ENCODE measurements around the gene CEP89. TPM values are rescaled to one million over a fixed set of nuclear protein-coding genes. Genes with fewer than 3 reads are reported as not detected.

The CEP89 gene
- total RNA-seq, 1 donor from 2014 or later = 32.9 TPM

DNA sequence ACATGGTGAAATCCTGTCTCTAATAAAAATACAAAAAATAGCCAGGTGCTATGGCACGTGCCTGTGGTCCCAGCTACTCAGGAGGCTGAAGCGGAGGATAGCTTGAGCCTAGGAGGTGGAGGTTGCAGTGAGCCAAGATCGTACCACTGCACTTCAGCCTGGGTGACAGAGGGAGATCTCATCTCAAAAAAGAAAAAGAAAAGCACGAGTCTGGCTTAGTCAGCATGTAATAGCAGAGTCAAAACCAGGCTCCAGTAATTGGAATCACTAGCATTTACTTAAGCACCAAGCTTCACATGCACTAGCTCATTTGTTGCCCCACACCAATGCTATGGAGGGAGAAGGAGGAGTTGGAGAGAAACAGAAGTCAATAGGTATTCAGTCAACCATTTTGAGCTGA, 60.3 kb downstream of the CEP89 start:
- TF ChIP-seq CTCF (IDR thresholded peaks at IDR 0.05) = no peak
- H3K4me3 Mint-ChIP-seq (ENCODE audit: unreplicated experiment) = no peak overlapping the region
- peaks cover 29% of the 10 kb centered on the region for H3K36me3 Mint-ChIP-seq (ENCODE audit: unreplicated experiment)
- H3K4me1 Mint-ChIP-seq (ENCODE audit: unreplicated experiment) = no peaks in the 10 kb centered on the region
- no peak for DNase-seq (ENCODE audit: extremely low spot score, unreplicated experiment)
- H3K27ac Mint-ChIP-seq (ENCODE audit: unreplicated experiment) = no peak overlapping the region
- H3K27me3 Mint-ChIP-seq (ENCODE audit: unreplicated experiment) = no peaks in the 10 kb centered on the region
- H3K9me3 Mint-ChIP-seq (ENCODE audit: unreplicated experiment) = no peaks in the 10 kb centered on the region

DNA sequence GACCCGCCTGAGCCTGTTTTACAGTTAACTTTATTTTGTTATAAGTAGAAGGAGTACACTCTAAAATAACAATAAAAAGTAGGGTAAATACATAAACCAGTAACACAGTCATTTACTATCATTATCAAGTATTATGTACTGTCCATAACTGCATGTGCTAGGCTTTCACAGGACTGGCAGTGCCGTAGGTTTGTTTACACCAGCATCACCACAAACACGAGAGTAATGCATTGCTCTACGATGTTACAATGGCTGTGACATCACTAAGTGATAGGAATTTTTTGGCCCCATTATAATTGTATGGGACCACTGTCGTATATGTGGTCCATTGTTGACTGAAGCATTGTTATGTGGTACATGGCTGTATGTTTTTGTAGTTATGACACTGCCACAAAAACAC, 60.9 kb downstream of the CEP89 start:
- Mint-ChIP-seq H3K4me1 (ENCODE audit: unreplicated experiment) (no peaks in the 10 kb centered on the region), H3K36me3 (ENCODE audit: unreplicated experiment) (peaks cover 33% of the 10 kb centered on the region), H3K27ac (ENCODE audit: unreplicated experiment) (no peak overlapping the region), H3K4me3 (ENCODE audit: unreplicated experiment) (no peak overlapping the region), H3K9me3 (ENCODE audit: unreplicated experiment) (peaks cover 5% of the 10 kb centered on the region), H3K27me3 (ENCODE audit: unreplicated experiment) (no peaks in the 10 kb centered on the region)
- TF ChIP-seq CTCF (IDR thresholded peaks at IDR 0.05) = no peak
- no peak for DNase-seq (ENCODE audit: extremely low spot score, unreplicated experiment)

- TF ChIP-seq CTCF (IDR thresholded peaks at IDR 0.05) = no peak
- Mint-ChIP-seq H3K4me3 (ENCODE audit: unreplicated experiment) (no peak overlapping the region), H3K36me3 (ENCODE audit: unreplicated experiment) (peaks cover 38% of the 10 kb centered on the region), H3K27ac (ENCODE audit: unreplicated experiment) (no peak overlapping the region), H3K9me3 (ENCODE audit: unreplicated experiment) (peaks cover 9% of the 10 kb centered on the region), H3K4me1 (ENCODE audit: unreplicated experiment) (no peaks in the 10 kb centered on the region), H3K27me3 (ENCODE audit: unreplicated experiment) (no peaks in the 10 kb centered on the region)
- no peak for DNase-seq (ENCODE audit: extremely low spot score, unreplicated experiment)
Measured at GRCh38 chr19:32910094-32910493, 61.7 kb downstream of the CEP89 start.

- peaks cover 41% of the 10 kb centered on the region for H3K36me3 Mint-ChIP-seq (ENCODE audit: unreplicated experiment)
- no peak for DNase-seq (ENCODE audit: extremely low spot score, unreplicated experiment)
- no peaks in the 10 kb centered on the region for H3K27me3 Mint-ChIP-seq (ENCODE audit: unreplicated experiment)
- H3K9me3 Mint-ChIP-seq (ENCODE audit: unreplicated experiment) = peaks cover 9% of the 10 kb centered on the region
- no peaks in the 10 kb centered on the region for H3K4me1 Mint-ChIP-seq (ENCODE audit: unreplicated experiment)
- no peak for TF ChIP-seq CTCF (IDR thresholded peaks at IDR 0.05)
- no peak overlapping the region for H3K27ac Mint-ChIP-seq (ENCODE audit: unreplicated experiment)
- H3K4me3 Mint-ChIP-seq (ENCODE audit: unreplicated experiment) = no peak overlapping the region
Measured at GRCh38 chr19:32909257-32909656, 62.5 kb downstream of the CEP89 start.

DNA sequence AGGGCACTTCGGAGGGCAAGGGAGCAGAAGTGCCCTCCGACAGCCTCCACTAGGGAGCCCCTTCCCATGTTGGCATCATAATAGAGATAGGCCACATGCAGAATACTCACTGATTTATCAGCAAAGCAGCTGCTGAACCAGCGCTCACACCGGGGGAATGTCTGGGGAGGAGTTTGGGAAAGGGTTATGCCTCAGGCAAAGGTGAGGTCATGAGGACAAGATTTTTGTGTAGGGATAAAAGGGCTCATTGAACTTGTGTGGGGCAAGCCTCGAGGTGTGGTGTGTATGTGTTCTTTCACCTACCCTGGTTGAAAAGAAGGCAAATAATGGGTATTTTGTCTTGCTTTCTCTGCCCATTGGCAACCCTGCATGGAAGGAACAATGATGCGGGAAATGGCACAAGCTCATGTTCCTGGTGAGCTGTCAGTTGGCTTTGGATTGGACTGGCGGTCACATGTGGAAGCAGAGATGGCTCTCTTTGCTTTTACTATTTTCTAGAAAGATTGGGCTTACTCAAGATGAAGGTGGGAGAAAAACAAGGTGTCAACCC, 63.0 kb downstream of the CEP89 start:
- no peak overlapping the region for H3K4me3 Mint-ChIP-seq (ENCODE audit: unreplicated experiment)
- H3K27me3 Mint-ChIP-seq (ENCODE audit: unreplicated experiment) = no peaks in the 10 kb centered on the region
- H3K36me3 Mint-ChIP-seq (ENCODE audit: unreplicated experiment) = peaks cover 44% of the 10 kb centered on the region
- no peak for DNase-seq (ENCODE audit: extremely low spot score, unreplicated experiment)
- no peaks in the 10 kb centered on the region for H3K4me1 Mint-ChIP-seq (ENCODE audit: unreplicated experiment)
- no peak for TF ChIP-seq CTCF (IDR thresholded peaks at IDR 0.05)
- no peak overlapping the region for H3K27ac Mint-ChIP-seq (ENCODE audit: unreplicated experiment)
- H3K9me3 Mint-ChIP-seq (ENCODE audit: unreplicated experiment) = peaks cover 9% of the 10 kb centered on the region

Measured in osteocyte (in vitro differentiated cells).